Esophagus (tissue), 2 donors: ENCODE measurements around the gene GCLC. TPM values are rescaled to one million over a fixed set of nuclear protein-coding genes. Genes with fewer than 3 reads are reported as not detected.

Source experiments
- H3K27ac ChIP-seq, 2 donors: one replicate each; pipeline ENCODE4 v1.5.1; 2013; ENCODE audit warnings: low read depth in 2 of 2, mild to moderate bottlenecking in 2 of 2, inconsistent platforms in 1 of 2, low read length in 1 of 2, moderate library complexity in 1 of 2
- H3K27me3 ChIP-seq, 2 donors: one replicate each; pipeline ENCODE4 v1.6.1; 2013; ENCODE audit warnings: low read length in 2 of 2, control low read depth in 1 of 2, mild to moderate bottlenecking in 1 of 2; ENCODE audit not compliant: insufficient read depth in 2 of 2, control insufficient read depth in 1 of 2
- H3K36me3 ChIP-seq, 2 donors: one replicate each; pipeline ENCODE4 v1.6.1; 2013; ENCODE audit warnings: low read length in 1 of 2; ENCODE audit not compliant: control insufficient read depth in 2 of 2, insufficient read depth in 2 of 2
- H3K4me1 ChIP-seq, 2 donors: one replicate each; pipeline ENCODE4 v1.6.1; 2013; ENCODE audit warnings: low read length in 1 of 2; ENCODE audit not compliant: control insufficient read depth in 2 of 2, insufficient read depth in 2 of 2
- H3K4me3 ChIP-seq, 2 donors: one replicate each; pipeline ENCODE4 v1.5.1; 2013; ENCODE audit warnings: low read length in 2 of 2, mild to moderate bottlenecking in 2 of 2, low read depth in 1 of 2, moderate library complexity in 1 of 2
- H3K9me3 ChIP-seq, 2 donors: one replicate each; pipeline ENCODE4 v1.6.1; 2013; ENCODE audit warnings: mild to moderate bottlenecking in 2 of 2, low read depth in 1 of 2, low read length in 1 of 2, moderate library complexity in 1 of 2; ENCODE audit not compliant: control insufficient read depth in 2 of 2, insufficient read depth in 1 of 2
- WGBS, 2 donors: extraction: QIAGEN DNeasy Blood & Tissue Kit; methylation state at CpG; one replicate each; pipeline ENCODE4 v1.1.7; 2013; 5-methylcytosine and 5-hydroxymethylcytosine counted together
- polyA plus RNA-seq, 2 donors: library from polyadenylated mRNA; stranded (reverse); fragments of 200-250 nt; gene quantifications; one replicate each; pipeline ENCODE4 v1.2.3, GENCODE V29; 2013
- donor health status: healthy with polysubstance abuse.
- donor health status: Bipolar disorder and iron deficiency.

Gene GCLC
- polyA plus RNA-seq, 2 donors: 12.9 to 22.6 TPM

DNA sequence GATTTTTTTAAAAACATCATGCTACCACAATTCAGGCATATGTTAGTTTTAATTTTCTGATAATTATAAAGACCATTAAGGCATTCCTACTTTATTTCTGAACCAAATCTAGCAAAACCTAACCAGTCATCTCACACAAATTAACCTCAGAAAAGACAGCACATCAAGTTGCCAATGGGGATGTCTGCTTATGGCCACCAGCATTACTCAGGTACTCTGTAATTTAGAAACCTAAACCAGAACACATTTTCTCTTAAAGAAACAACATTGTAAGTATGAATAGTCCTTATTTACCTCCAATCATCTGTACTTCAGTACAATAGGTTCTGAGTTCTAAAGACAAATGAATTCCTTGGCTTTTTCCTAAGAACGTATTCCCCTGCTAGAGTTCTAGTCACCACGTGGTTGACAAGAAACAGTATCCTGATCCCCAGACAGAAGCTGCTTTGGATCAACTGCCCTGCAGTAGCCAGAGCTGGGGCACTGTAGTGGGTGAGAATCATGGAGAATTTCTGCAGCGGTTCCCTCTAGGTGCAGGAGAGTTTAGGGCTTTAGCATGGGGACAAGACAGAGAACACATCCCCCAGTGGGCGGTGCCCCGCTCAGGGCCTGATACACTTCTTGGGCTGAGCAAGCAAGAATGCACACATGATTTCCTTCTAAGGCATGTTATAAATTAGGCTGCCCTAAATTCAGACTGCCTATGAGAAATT is 15.4 kb downstream of the GCLC start:
- WGBS, 2 donors: 76 to 84% methylated on average over 5 of the region's 5 CpGs
- H3K4me1 ChIP-seq: peaks cover 5 to 11% of the 10 kb centered on the region in 2 donors
- H3K27ac ChIP-seq: peak overlapping the region in 1 of 2 donors; percentile 7
- no peaks in the 10 kb centered on the region for H3K36me3 ChIP-seq
- no peaks in the 10 kb centered on the region for H3K27me3 ChIP-seq
- H3K9me3 ChIP-seq: no peaks in the 10 kb centered on the region
- no peak overlapping the region for H3K4me3 ChIP-seq

- H3K27ac ChIP-seq: no peak overlapping the region
- no peaks in the 10 kb centered on the region for H3K36me3 ChIP-seq
- H3K9me3 ChIP-seq: no peaks in the 10 kb centered on the region
- no peaks in the 10 kb centered on the region for H3K27me3 ChIP-seq
- H3K4me1 ChIP-seq: peaks cover 5 to 11% of the 10 kb centered on the region in 2 donors
- no peak overlapping the region for H3K4me3 ChIP-seq
These were observed 16.8 kb downstream of the GCLC start for GRCh38 chr6:53528107-53528506.

GRCh38 chr6:53527249-53527765 is 17.6 kb downstream of the GCLC start:
- Histone ChIP-seq H3K27me3 (no peaks in the 10 kb centered on the region), H3K36me3 (no peaks in the 10 kb centered on the region), H3K4me1 (peaks cover 5 to 11% of the 10 kb centered on the region in 2 donors), H3K27ac (no peak overlapping the region), H3K9me3 (no peaks in the 10 kb centered on the region), H3K4me3 (no peak overlapping the region)
- 70 to 90% methylated on average over 4 of the region's 4 CpGs for WGBS, 2 donors

- Histone ChIP-seq H3K9me3 (no peaks in the 10 kb centered on the region), H3K27me3 (no peaks in the 10 kb centered on the region), H3K4me3 (no peak overlapping the region), H3K27ac (no peak overlapping the region), H3K4me1 (peaks cover 2 to 8% of the 10 kb centered on the region in 2 donors), H3K36me3 (no peaks in the 10 kb centered on the region)
- 41 to 50% methylated on average over 1 of the region's 1 CpG for WGBS, 2 donors
These were observed 18.9 kb downstream of the GCLC start for GRCh38 chr6:53526000-53526399.

DNA sequence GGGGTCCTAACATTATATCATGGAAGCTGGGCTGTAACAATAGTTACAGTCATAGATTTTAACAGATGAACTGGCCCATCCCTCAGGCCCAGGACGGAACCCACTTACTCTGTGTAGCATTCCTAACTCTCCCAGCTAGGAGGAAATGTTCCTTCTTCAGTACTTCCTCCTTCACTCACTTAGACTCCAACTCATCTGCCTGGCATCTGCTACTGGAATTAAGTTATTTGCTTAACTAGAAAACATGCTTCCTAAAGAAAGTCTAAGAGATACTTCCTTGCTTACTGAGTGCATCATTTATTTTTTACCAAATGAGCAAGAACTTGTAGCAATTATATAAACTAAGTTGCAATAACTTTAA is 20.5 kb downstream of the GCLC start:
- Histone ChIP-seq H3K36me3 (peaks cover under 1 to 3% of the 10 kb centered on the region in 2 donors), H3K9me3 (no peaks in the 10 kb centered on the region), H3K27ac (no peak overlapping the region), H3K27me3 (no peaks in the 10 kb centered on the region), H3K4me1 (peaks cover 0 to 8% of the 10 kb centered on the region in 2 donors), H3K4me3 (no peak overlapping the region)
- WGBS, 2 donors: 39 to 48% methylated on average over 1 of the region's 1 CpG

DNA sequence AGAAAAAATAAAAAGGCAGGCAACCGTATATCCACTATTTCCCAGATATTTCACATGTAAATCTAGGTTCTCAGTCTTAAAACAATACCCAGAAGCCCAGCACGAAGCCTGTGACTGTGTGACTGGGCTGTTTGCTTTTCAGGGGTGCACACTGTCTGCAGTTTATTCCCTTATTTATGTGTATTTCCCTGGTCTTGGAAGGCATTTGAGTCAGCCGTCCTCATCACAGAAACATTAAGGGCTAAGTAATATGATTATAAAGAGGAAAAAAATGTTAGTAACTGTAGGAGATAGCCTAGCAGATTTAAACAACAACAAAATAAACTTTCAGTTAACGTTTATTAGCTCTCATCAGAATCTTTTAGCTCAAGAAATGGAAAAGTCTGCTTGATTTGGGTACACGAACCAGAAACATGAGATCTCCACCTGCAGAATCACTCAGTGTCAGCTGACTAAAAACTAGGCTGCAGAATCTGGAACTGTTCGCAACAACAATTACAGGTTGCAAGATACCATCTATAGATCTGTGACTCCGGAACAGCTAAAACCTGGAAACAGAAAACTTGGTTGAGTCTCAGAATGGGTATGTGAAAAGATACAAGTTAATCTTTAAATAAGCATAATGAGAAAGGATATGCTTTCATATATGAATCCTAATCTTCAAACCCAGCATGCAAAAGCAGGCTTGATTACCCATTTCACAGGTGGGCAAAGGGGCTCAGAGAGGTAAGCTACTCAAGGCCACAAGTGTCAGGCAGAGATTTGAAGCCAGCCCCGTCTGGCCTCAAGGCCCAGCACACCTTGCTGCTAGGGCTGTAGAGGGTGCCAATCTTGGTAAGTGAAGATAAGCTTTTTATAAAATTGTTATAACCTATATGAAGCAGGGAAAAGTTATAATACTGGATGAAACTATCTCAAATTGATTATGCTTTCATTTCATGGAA is 21.1 kb downstream of the GCLC start:
- no peaks in the 10 kb centered on the region for H3K9me3 ChIP-seq
- H3K36me3 ChIP-seq: peaks cover 2 to 5% of the 10 kb centered on the region in 2 donors
- 62 to 65% methylated on average over 8 of the region's 8 CpGs for WGBS, 2 donors
- no peak overlapping the region for H3K27ac ChIP-seq
- H3K4me1 ChIP-seq: peaks cover 0 to 8% of the 10 kb centered on the region in 2 donors
- H3K27me3 ChIP-seq: no peaks in the 10 kb centered on the region
- no peak overlapping the region for H3K4me3 ChIP-seq

DNA sequence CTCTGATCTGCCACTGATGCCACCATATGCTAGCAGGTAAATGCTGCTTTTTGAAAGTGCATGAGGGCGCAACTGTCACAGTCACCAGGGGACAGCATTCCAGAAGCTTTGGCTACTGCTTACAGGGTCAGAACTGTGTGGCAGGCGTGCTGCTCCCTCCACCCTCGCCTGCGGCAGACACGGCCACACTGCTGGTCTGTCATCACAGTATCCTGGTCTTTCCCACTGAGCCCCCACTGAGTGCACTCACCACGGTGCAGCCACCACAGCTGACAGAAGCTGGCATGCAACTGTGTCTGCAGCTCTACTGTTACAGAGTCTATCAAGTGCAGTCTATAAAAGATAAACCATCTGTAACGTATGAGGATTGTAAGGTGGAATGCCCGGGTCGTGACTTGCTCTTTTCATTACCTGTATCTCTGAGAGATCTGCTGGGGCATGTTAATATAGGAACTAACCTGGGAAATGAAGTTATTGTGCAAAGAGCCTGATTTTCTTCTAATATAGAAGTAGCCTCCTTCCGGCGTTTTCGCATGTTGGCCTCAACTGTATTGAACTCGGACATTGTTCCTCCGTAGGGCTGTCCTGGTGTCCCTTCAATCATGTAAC is 24.5 kb downstream of the GCLC start:
- WGBS, 2 donors: 65 to 81% methylated on average over 14 of the region's 14 CpGs
- Histone ChIP-seq H3K36me3 (peaks cover 2 to 5% of the 10 kb centered on the region in 2 donors), H3K4me1 (no peaks in the 10 kb centered on the region), H3K4me3 (no peak overlapping the region), H3K27ac (no peak overlapping the region), H3K27me3 (no peaks in the 10 kb centered on the region), H3K9me3 (no peaks in the 10 kb centered on the region)

- WGBS, 2 donors: 45 to 53% methylated on average over 1 of the region's 1 CpG
- Histone ChIP-seq H3K27me3 (no peaks in the 10 kb centered on the region), H3K4me3 (no peak overlapping the region), H3K27ac (no peak overlapping the region), H3K4me1 (no peaks in the 10 kb centered on the region), H3K36me3 (peaks cover 2 to 5% of the 10 kb centered on the region in 2 donors), H3K9me3 (no peaks in the 10 kb centered on the region)
These were observed 26.0 kb downstream of the GCLC start for GRCh38 chr6:53518862-53519261.

GRCh38 chr6:53517021-53517420 is 27.9 kb downstream of the GCLC start:
- Histone ChIP-seq H3K9me3 (no peaks in the 10 kb centered on the region), H3K27me3 (no peaks in the 10 kb centered on the region), H3K4me3 (no peak overlapping the region), H3K4me1 (no peaks in the 10 kb centered on the region), H3K27ac (no peak overlapping the region), H3K36me3 (peaks cover 4 to 8% of the 10 kb centered on the region in 2 donors)
- WGBS, 2 donors: 36% methylated on average over 2 of the region's 2 CpGs
